Activated T-cell treated with anti-CD3 and anti-CD28 coated beads for 1 hour (primary cell): ENCODE measurements around the gene IGSF5.
"Not testable (repeated sequence)": the region's sequence is repeated elsewhere in the genome, so short reads cannot be mapped to it uniquely, and the experiment has no call there.

Source experiments
- DNase-seq: peaks from one replicate; pipeline ENCODE4 v3.0.0-alpha.2; 2020; ENCODE audit warnings: low read depth

Gene IGSF5

DNA sequence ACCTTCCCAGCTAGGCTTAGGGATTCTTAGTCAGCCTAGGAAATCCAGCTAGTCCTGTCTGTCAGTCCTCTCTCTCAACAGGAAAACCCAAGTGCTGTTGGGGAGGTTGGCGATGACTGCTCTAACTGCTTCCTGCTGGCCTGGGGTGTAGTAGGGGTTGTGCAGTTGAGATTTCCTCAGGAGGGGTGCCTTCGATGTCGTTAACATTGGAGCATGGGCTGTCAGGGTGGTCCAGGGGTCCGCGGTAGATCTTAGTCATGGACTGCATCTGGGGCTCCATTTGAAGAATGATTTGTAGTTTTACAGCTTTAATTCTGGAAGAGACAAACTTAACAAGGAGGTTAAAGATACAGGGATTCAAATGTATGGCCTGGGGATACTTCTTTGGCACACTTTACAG is 5.5 kb upstream of the IGSF5 start:
- not testable (repeated sequence) for DNase-seq

DNA sequence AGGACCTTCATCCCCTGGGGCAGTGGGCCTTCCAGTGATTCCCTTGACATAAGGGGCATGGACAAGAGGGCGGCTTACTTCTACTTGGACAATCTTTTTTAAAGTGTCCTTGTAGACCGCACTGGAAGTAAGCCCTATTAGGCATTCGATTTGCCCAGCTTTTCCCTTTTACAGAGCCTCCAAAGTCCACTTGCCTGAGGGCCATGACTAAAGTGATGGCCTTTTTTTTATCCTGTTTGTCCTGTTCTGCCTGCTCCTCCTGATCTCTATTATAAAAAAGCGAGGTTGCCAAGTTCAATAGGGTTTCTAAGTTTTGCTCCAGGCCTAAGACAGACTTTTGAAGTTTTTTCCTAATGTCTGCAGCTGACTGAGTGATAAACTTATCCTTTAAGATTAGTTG is 2.4 kb upstream of the IGSF5 start:
- not testable (repeated sequence) for DNase-seq

DNA sequence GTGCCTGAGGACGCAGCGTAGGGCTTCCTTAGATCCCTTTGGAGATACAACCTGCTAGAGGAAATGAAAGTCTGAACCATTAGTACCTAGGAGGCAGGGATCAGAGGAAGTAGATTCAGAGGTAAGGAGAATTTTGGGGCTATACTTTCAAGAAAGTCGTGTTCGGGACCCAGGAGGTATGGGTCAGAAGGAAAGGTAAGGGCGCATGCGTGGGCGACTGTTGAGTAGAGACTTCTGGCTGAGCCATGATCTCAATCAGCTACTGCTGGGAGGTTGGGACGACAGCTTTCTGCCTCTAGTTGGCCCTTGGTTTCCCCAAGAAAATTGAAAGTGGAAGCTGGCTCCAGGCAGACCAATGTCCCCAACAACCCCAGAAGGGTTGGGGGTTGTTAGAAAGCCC is 349 bp downstream of the IGSF5 start:
- not testable (repeated sequence) for DNase-seq

DNA sequence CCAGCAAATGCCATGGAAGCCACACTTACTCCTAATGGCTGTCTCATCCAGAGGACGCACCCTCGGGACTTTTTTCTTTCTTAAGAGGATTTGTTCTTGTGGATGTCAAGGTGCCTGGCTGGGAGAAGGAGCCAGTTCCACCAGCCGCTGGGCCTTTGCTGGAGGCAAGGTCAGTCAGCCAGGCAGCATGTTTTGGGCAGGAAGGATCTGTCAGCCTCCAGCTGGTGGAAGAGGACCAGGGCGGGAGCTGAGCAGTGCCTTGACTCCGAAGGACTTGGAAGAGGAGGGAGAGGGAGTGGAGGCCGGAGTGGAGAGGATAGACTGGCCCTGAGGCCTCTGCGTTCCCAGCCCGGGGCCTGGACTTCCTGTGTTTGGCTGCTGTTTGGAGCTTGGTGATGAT is 5.7 kb downstream of the IGSF5 start:
- DNase-seq: no peak

DNA sequence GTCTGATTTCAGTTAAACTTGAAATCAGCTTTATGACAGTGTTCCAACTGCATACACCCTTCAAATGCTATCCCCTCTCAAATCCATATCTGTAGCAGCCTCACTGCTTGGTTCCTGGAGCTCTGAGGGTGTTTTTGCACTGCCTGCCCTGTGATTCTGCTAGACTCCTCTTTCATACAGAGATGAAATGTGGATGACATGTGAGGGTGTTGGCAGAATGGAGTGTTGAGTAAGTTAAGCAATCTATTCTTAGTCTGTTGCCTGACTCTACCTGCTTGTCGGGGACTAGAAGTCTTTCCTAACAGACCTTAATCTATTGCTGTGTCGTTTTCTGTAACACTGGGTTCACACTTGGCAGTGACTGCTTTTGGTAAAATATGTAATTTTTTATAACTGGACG is 9.8 kb downstream of the IGSF5 start:
- DNase-seq: no peak

DNA sequence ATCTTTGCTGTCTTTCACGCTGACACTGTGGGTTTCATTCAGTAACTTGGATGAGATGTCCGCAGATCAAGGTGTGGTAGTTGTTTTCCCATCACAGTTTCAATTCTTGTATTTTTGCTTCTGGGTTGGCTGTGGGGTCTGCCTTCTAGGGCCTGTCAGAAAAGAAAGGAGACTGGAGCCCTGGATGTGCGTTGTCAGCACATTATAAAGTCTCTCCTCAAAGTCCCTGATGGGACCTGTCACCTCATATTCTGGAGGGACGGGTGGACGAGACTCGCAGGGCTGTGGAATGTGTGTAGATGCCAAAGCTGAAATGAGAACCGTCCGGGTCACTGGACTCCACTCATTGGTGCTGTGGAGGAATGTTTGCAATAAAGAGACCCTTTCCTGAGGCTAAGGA is 11.3 kb downstream of the IGSF5 start:
- DNase-seq: no peak

DNA sequence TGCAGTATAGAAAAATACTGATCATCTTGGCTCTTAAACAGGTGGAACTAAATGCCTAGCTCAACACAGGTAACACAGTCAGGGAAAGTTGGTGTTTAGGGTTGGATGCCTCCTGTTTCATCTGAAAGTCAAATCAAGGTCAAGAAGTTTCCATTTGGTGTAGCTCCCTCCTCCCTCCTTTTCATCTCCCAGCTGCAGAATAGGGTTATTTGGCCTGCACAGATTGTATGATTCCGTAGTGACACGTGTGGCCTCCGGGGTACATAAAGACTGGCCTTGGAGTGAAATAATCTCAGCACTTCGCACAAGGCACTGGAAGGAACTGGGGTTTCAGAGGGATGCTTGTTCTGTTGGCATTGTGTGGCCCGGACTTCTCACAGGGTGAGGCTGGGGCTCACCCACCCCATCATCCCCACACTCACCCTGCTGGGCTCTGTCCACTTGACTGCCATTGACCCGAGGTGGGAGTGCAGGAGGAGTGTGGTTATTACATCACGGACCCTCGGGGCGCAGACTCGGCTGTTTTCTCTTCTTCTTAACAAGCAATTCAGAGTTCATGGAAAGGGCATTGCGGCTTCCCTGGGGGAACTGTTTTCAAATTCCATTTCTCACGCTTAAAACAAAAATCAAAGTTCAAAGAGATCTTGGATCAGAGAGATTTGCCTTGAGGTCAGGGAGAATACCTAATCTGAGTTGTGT is 18.4 kb downstream of the IGSF5 start:
- DNase-seq: no peak

DNA sequence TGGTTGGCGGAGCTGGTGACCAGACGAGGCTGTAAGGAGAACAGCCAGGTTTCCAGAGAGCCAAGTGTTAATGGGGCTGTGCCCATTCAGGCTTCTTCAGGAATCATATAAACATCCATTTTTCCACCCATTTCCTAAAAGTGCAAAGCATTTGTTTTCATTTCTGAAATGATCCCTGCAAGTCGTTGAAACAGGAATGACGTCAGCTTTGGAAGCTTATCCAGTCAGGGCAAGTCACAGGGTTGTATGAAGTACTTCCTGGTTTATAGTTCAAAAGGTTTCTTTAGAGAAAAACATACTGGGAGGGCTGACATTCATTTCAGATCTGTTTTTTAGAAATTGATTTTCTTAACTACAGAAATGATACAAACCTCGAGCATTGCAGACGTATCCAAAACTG is 29.2 kb downstream of the IGSF5 start:
- DNase-seq: no peak

DNA sequence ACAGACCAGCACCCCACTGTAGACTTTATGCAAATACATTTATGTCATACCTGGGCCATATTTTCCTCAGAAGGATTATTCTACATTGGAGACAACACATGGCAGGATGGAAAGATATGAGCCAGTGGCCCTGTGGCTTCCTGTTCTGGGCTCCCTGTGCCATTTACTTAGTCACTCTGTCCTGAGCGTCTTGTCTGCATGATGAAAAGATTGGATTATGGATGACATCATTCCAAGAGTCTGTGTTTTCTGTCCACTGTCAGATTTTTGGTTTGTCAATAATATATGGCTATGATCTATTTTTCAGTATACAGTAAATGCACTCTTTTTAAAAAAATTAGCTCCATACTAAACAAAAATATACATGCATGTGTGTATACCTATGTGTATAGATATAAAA is 30.8 kb downstream of the IGSF5 start:
- no peak for DNase-seq

DNA sequence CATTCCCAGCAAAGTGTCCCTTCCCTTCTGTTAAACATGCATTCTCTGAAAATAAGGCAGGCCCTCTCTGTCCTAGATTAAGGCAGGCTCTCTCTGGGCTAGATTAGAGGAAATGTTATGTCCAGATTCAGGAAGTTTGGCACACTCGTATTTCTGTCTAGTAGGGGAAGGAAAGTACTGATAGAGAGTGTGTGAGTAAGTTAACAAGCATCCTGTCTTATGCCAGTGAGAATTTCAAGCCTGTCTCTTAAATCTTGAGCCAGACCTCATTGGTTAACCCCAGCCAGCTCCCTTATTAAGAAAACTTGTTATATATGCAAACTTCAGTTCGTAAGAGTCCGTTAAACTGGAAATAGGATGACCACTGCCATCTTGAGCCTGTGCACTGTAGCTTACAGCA is 31.6 kb downstream of the IGSF5 start:
- DNase-seq: no peak

DNA sequence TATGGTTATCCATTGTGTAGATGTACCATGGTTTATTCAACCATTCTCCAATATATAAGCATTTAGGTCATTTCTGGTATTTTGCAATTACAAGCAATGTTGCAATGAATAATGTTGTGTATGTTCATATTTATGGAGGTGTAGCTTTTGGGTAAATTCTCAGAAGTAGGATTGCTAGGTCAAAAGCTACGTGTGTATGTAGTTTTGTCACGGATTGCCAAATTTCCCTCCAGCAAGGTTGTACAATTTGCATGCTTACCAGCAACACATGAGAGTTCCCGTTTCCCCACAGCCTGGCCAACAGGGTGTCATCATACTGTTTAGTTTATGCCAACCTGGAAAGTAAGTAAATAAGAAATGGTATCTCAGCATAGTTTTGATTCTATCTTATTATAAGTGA is 36.3 kb downstream of the IGSF5 start:
- DNase-seq: no peak

DNA sequence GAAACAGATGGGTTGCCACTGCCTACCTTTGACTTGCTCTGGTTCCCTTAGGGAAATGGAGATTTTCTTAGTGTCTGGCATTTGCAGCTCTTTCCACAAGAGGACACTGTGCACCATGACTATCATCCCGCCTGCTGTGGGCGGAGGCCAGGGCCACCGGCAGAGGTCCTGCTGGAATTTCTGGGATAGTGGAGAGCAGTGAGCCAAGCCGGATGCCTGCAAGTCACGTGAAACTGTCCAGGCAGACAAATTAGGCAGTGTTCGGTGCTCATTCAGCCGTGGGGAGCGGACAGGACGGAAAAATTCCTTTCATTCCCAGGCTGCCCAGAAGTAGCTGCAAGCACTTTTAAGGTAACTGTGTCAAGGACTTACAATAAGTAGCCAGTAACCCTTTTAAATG is 43.4 kb downstream of the IGSF5 start:
- DNase-seq: no peak

DNA sequence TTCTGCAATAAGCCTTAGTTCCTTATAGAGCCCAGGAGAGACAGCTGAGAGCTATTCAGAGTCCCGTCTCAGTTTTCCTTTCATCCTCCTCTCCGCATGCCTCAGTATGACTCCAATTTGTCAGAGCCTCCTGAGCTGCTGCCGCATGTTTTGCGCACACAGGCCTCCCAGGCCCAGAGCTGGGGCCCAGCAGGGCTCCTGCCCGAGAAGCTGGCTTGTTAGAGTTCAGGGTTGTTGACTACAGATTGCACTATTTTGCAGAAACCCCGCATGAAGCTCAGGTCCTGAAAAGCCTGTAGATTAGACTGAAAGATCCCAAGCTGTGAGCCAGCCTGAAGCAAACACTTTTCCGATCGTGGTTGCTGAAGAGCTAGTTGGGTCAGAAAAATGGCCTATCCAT is 51.5 kb downstream of the IGSF5 start:
- no peak for DNase-seq

DNA sequence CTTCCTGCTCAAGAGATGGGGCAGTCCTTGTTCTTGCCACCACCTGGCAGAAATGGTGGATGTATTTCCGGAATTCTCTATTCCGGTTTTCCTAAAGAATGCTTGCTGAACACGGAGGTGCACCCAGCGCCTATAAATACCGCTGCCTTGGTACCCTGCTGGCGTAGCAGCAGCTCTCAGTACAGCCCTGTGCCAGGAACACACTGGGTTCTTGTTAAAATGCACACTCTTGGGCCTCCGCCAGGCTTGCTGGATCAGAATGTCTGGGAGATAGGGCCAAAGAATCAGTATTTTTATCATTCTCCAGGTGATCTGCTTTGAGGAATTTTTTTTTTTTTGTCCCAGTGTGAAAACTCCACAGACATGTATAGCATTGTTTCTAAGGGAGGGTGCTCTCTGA is 54.2 kb downstream of the IGSF5 start:
- no peak for DNase-seq

DNA sequence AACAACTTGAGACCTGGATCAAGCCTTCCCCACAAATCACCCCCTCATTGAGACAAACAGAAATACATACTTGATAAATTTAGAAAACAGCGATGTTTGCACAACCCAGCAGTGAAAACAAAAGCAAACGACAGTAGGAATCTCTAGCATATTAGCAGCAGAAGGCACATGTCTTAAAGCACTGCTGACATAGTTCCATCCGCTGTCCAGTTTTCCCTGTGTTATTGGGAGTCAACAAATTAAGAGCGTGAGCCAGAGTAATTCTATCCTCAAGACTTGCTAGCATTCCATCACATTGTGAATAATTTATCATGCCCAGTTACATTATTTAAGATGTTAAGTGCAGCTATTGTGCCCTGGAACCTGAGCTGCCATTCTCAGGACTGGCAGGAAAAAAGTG is 55.3 kb downstream of the IGSF5 start:
- DNase-seq: no peak

DNA sequence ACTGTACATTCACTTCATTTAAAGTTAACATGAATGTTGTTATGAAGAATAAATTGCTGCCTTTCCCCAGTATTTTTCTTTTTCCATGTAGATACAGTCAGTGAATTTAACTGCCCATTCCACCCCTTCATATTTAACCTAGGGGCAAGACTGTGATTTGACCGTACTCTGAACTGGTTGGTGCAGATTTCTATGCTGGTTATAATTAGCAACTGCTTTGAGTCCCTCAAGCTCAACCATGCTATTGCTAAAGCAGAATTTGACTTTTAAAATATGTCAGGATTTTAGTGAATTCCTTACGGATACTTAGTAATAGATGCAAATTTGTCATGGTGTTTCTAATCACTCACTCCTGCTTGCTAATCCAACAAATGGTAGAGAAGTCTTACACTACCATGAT is 57.2 kb downstream of the IGSF5 start:
- no peak for DNase-seq

DNA sequence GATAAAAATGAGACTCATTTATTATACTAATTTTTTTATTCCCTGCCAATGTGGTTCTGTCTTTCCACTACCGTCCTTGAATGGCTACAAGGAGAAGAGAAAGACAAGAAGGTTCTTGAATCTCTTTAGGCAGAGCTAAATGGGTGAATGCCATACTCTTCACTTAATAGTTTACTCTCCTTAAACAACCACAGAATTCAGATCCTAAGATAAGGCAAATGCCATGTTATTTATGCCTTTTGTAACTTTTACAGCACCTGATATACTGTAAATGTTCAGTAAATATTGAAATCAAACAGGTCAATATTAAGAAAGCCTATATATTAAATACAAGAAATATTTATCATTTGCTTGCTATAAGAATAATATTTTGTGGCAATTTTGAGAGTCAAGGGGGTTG is 58.4 kb downstream of the IGSF5 start:
- DNase-seq: no peak

DNA sequence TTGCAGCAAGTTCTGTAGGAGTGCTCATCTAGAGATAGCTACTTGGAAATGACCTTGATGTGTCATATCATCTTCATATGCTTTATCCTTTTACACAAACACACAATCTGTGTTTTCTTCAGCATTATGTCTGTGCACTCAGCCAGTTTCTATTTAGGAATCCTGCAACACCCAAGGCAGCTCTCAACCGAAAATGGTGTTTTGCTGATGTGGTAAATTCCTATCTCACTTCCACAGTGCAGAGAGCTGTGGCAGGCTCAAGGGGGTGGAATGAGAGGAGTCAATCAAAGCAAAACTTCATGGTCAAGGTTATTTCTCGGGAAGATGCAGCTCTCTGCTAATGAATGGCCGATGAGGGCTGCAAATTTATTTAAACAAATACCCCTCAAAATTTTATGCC is 59.3 kb downstream of the IGSF5 start:
- DNase-seq: no peak

DNA sequence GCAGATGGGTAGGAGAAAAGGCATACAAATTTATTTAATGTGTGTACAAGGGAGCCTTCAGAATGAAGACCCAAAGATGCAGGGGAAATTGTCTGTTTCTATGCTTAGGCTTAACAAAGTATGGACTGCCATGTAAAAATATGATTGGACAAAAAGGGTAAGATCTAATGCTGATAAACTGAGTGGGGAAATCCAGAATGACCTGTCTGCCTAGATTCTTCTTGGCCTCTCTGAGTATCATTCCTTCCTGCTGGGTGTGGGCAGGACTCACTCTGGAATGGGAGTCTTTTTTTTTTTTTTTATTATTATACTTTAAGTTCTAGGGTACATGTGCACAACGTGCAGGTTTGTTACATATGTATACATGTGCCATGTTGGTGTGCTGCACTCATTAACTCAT is 61.0 kb downstream of the IGSF5 start:
- DNase-seq: no peak

DNA sequence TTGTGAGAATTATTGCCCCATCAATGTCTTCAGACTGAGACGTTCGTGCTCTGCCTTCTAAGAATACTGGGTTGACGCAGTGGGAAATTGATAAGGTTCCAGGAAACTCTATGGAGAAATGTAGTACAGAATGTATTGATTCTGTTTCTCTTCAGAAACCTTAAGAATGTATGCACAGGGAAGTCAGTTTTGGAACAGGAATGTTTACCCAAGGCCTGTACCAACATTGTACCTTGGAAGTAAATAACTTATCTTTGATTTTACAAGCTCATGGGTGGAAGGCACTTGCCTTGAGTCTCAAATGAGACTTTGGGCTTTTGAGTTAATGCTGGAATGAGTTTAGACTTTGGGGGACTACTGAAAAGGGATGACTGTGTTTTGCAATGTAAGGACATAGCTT is 62.8 kb downstream of the IGSF5 start:
- no peak for DNase-seq

DNA sequence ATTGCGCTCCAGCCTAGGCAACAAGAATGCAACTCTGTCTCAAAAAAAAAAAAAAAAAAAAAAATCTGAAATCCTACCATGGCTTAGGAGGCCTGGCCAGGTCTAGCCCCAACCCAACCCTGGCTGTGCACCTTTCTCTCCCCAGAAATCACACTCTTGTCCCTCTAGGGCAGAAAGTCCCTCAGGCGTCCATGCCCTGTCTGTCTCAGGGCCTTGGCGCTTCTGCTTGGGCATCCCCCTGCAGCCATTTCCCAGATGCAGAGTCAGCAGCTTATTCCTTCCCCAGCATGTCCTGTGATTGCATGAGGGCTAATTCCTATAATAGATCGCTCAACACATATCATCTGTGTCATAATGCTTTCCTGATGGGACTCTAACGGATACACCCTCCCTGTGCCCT is 65.0 kb downstream of the IGSF5 start:
- no peak for DNase-seq

DNA sequence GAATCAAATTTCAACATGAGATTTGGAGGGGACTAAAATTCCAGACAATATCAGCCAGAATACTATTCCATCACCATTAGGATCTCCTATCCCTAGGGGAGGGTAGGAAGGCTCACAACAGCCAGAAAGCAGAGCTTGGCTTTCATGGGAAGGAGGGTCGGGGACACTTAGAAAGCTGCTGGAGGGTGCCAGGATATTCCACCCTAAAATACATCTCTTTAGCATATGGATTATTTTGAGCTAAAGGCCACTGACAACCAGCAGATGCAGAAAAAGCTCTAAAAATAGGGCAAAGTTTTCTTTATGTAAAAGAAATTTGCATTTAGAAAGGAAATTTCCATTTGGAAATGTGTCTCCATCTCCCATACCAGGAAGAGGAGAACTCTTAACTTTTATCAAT is 68.0 kb downstream of the IGSF5 start:
- no peak for DNase-seq

DNA sequence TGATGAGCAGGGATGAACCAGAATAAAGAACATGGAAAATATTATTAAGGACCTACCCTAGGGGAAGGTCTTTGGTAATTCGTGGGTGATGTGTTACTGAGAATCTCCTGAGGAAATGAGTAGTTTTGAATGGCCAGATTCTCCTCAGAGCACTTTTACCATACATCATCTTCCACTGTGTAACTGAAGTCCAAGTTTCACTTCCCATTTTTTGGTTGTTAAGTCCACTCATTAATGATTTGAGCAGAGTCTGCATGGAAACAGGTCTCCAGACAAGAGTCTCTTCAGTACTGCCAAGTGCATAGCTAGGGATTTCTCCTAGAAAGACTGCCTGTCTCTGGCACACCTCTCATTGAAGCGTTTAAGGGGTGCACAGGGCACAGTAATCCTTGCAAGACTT is 73.6 kb downstream of the IGSF5 start:
- no peak for DNase-seq

DNA sequence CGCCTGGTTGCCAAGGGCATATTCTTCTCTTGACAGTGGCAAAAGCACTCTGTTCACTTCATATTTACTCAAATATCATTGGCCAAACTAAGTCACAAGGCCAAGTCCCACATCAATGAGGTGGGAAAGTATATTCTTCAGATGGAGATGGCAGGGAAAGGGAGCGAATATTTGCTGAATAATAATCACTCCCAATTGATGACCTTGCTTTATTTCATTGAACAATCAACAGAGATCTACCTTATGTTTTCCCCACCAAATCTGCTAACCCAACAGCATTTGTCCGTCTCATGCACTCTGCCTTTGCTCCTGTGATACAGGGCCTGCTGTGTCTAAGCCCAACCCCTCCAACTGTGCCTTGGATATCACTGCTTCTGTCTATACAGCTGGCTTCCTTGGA is 77.1 kb downstream of the IGSF5 start:
- no peak for DNase-seq

DNA sequence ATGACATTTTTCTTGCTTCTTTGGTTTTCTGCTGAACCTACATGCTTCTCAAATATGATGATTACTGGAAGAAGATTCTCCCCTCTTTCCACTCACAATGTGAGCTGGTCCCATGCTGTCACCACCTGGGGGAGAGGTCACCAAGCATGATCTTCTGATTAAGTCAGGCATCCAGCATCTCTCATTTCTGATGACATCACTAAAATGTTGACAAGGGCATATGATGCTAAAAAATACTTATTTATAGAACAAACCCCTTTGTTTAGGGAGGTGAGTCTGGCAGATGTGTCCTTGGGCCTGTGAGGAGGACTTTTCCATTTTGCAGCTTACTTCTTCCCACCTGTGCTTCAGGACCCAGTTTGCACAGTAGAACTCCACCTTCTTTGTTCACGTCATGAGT is 80.3 kb downstream of the IGSF5 start:
- DNase-seq: no peak
